Neuronal stem cell (in vitro differentiated cells): ENCODE results near the gene NPC1L1.

ENCODE experiments used
- DNase-seq: peaks from one replicate; pipeline ENCODE4 v3.0.0-alpha.2; 2013; ENCODE audit warnings: low spot score
- H2AFZ ChIP-seq: one replicate; pipeline ENCODE4 v1.6.1; 2013; ENCODE audit warnings: mild to moderate bottlenecking, low read length, inconsistent platforms
- H2AK5ac ChIP-seq: 2 replicates; pipeline ENCODE4 v1.6.1; 2013; ENCODE audit warnings: low read depth, mild to moderate bottlenecking, inconsistent platforms, low read length, moderate library complexity, mixed read lengths
- H2BK120ac ChIP-seq: 2 replicates; pipeline ENCODE4 v1.6.1; 2013; ENCODE audit warnings: low read depth, mild to moderate bottlenecking, inconsistent platforms, low read length, moderate library complexity, mixed read lengths
- H2BK12ac ChIP-seq: one replicate; pipeline ENCODE4 v1.6.1; 2013; ENCODE audit warnings: low read length, inconsistent platforms
- H2BK15ac ChIP-seq: 2 replicates; pipeline ENCODE4 v1.6.1; 2013; ENCODE audit warnings: mild to moderate bottlenecking, low read length, inconsistent platforms, mixed read lengths
- H2BK5ac ChIP-seq: one replicate; pipeline ENCODE4 v1.6.1; 2013; ENCODE audit warnings: inconsistent platforms, mild to moderate bottlenecking, low read length, moderate library complexity
- H3K14ac ChIP-seq: one replicate; pipeline ENCODE4 v1.6.1; 2013; ENCODE audit warnings: low read length, inconsistent platforms
- H3K18ac ChIP-seq: 2 replicates; pipeline ENCODE4 v1.6.1; 2013; ENCODE audit warnings: low read length, inconsistent platforms
- H3K23ac ChIP-seq: 2 replicates; pipeline ENCODE4 v1.6.1; 2013; ENCODE audit warnings: low read depth, mild to moderate bottlenecking, mixed read lengths, low read length, inconsistent platforms; ENCODE audit not compliant: poor library complexity
- H3K27ac ChIP-seq: replicated peaks from 3 replicates; pipeline ENCODE4 v1.5.1; 2013; ENCODE audit warnings: low read length, inconsistent platforms
- H3K27me3 ChIP-seq, 3 experiments: 2 replicates each; pipeline ENCODE4 v1.6.1; 2013; ENCODE audit warnings: low read length in 3 of 3, mild to moderate bottlenecking in 2 of 3, inconsistent platforms in 1 of 3, low read depth in 1 of 3, mixed read lengths in 1 of 3, moderate library complexity in 1 of 3; ENCODE audit not compliant: control insufficient read depth in 3 of 3, insufficient read depth in 3 of 3
- H3K36me3 ChIP-seq, 2 donors: replicated peaks in 1 of 2; 2 replicates each; pipeline ENCODE4 v1.6.1; 2013; ENCODE audit warnings: low read length in 2 of 2; ENCODE audit not compliant: control insufficient read depth in 2 of 2, insufficient read depth in 2 of 2
- H3K4ac ChIP-seq: 2 replicates; pipeline ENCODE4 v1.6.1; 2013; ENCODE audit warnings: inconsistent platforms, mild to moderate bottlenecking, low read length, moderate library complexity
- H3K4me1 ChIP-seq, 2 donors: 1 replicate in 1 of 2; 2 replicates in 1 of 2; pipeline ENCODE4 v1.6.1; 2013; ENCODE audit warnings: low read length in 2 of 2, low read depth in 1 of 2; ENCODE audit not compliant: control insufficient read depth in 2 of 2, insufficient read depth in 1 of 2
- H3K4me2 ChIP-seq: one replicate; pipeline ENCODE4 v1.6.1; 2013; ENCODE audit warnings: mild to moderate bottlenecking, low read length, inconsistent platforms; ENCODE audit not compliant: insufficient read depth, poor library complexity, severe bottlenecking
- H3K4me3 ChIP-seq, 2 donors: 2 replicates each; pipeline ENCODE4 v1.5.1; 2013; ENCODE audit warnings: low read length in 2 of 2, mild to moderate bottlenecking in 2 of 2, inconsistent platforms in 1 of 2, moderate library complexity in 1 of 2
- H3K79me1 ChIP-seq: one replicate; pipeline ENCODE4 v1.6.1; 2013; ENCODE audit warnings: low read depth, mild to moderate bottlenecking, inconsistent platforms, low read length, moderate library complexity
- H3K9ac ChIP-seq: one replicate; pipeline ENCODE4 v1.6.1; 2013; ENCODE audit warnings: mild to moderate bottlenecking, low read depth, low read length, inconsistent platforms; ENCODE audit not compliant: poor library complexity
- H3K9me3 ChIP-seq, 2 donors: replicated peaks in 1 of 2; 2 replicates each; pipeline versions ENCODE3 to v1.6.1; 2013; ENCODE audit warnings: low read length in 2 of 2, mild to moderate bottlenecking in 2 of 2, inconsistent platforms in 1 of 2, low read depth in 1 of 2, mixed read lengths in 1 of 2, moderate library complexity in 1 of 2; ENCODE audit not compliant: control insufficient read depth in 2 of 2, insufficient read depth in 1 of 2
- H4K8ac ChIP-seq: one replicate; pipeline ENCODE4 v1.6.1; 2013; ENCODE audit warnings: low read depth, mild to moderate bottlenecking, inconsistent platforms, low read length, moderate library complexity
- H4K91ac ChIP-seq: one replicate; pipeline ENCODE4 v1.6.1; 2013; ENCODE audit warnings: low read length, low read depth, mild to moderate bottlenecking, inconsistent platforms; ENCODE audit not compliant: poor library complexity
- WGBS, 2 donors: extraction: QIAGEN DNeasy Blood & Tissue Kit; methylation state at CpG; one replicate each; pipeline ENCODE4 v1.1.7; 2013; ENCODE audit warnings: missing lambda C conversion rate in 2 of 2, mixed read lengths in 1 of 2; ENCODE audit not compliant: insufficient read length in 2 of 2, insufficient replicate concordance in 1 of 2; ENCODE audit errors: extremely low coverage in 2 of 2; 5-methylcytosine and 5-hydroxymethylcytosine counted together

Gene NPC1L1

GRCh38 chr7:44549457-44549856 lies 8.3 kb upstream of the NPC1L1 start:
- no CpG with 5 or more reads among the region's 3 CpGs for WGBS, 2 donors
- no peak overlapping the region for H3K27ac ChIP-seq
- no peak for DNase-seq
- H3K9me3 ChIP-seq: no peaks in the 10 kb centered on the region
- no peak overlapping the region for H3K9ac ChIP-seq
- H2BK5ac ChIP-seq: no peak overlapping the region
- no peak overlapping the region for H3K4ac ChIP-seq
- H3K4me1 ChIP-seq: no peaks in the 10 kb centered on the region
- no peak overlapping the region for H3K14ac ChIP-seq
- no peak overlapping the region for H2AK5ac ChIP-seq
- no peaks in the 10 kb centered on the region for H3K79me1 ChIP-seq
- no peaks in the 10 kb centered on the region for H3K27me3 ChIP-seq
- no peak overlapping the region for H4K91ac ChIP-seq
- H3K4me3 ChIP-seq: no peak overlapping the region
- no peak overlapping the region for H3K4me2 ChIP-seq
- H3K36me3 ChIP-seq: no peaks in the 10 kb centered on the region
- no peak overlapping the region for H2BK15ac ChIP-seq
- no peak overlapping the region for H2AFZ ChIP-seq
- H2BK120ac ChIP-seq: no peak overlapping the region
- H2BK12ac ChIP-seq: no peak overlapping the region
- H4K8ac ChIP-seq: no peak overlapping the region
- no peak overlapping the region for H3K18ac ChIP-seq
- H3K23ac ChIP-seq: no peak overlapping the region

- H3K4ac ChIP-seq: no peak overlapping the region
- no peaks in the 10 kb centered on the region for H3K9me3 ChIP-seq
- no peak overlapping the region for H3K18ac ChIP-seq
- no CpG with 5 or more reads among the region's 3 CpGs for WGBS, 2 donors
- H4K91ac ChIP-seq: no peak overlapping the region
- no peak overlapping the region for H2BK12ac ChIP-seq
- H3K9ac ChIP-seq: no peak overlapping the region
- DNase-seq: no peak
- no peak overlapping the region for H3K4me2 ChIP-seq
- H2BK120ac ChIP-seq: no peak overlapping the region
- H3K23ac ChIP-seq: no peak overlapping the region
- H3K27me3 ChIP-seq: no peaks in the 10 kb centered on the region
- H3K4me1 ChIP-seq: no peaks in the 10 kb centered on the region
- H3K79me1 ChIP-seq: no peaks in the 10 kb centered on the region
- no peak overlapping the region for H3K14ac ChIP-seq
- no peak overlapping the region for H3K27ac ChIP-seq
- H2AK5ac ChIP-seq: no peak overlapping the region
- no peak overlapping the region for H2BK15ac ChIP-seq
- H2AFZ ChIP-seq: no peak overlapping the region
- no peak overlapping the region for H3K4me3 ChIP-seq
- H4K8ac ChIP-seq: no peak overlapping the region
- no peak overlapping the region for H2BK5ac ChIP-seq
- H3K36me3 ChIP-seq: no peaks in the 10 kb centered on the region
These were observed 7.8 kb upstream of the NPC1L1 start for GRCh38 chr7:44548893-44549292.

- Histone ChIP-seq H3K4ac (no peak overlapping the region), H2BK5ac (no peak overlapping the region), H3K9me3 (no peaks in the 10 kb centered on the region), H3K27me3 (no peaks in the 10 kb centered on the region), H3K27ac (no peak overlapping the region), H2BK12ac (no peak overlapping the region), H3K18ac (no peak overlapping the region), H3K4me1 (no peaks in the 10 kb centered on the region), H3K23ac (no peak overlapping the region), H2AFZ (no peak overlapping the region), H2BK120ac (no peak overlapping the region), H3K79me1 (no peaks in the 10 kb centered on the region), H3K36me3 (no peaks in the 10 kb centered on the region), H3K4me2 (no peak overlapping the region), H3K4me3 (peak overlapping the region in 1 of 2 donors; percentile 54), H3K14ac (no peak overlapping the region), H2BK15ac (no peak overlapping the region), H2AK5ac (no peak overlapping the region), H4K8ac (no peak overlapping the region), H4K91ac (no peak overlapping the region), H3K9ac (no peak overlapping the region)
- no CpG with 5 or more reads among the region's 6 CpGs for WGBS, 2 donors
- no peak for DNase-seq
These were observed 6.6 kb upstream of the NPC1L1 start for GRCh38 chr7:44547536-44548231.

GRCh38 chr7:44541876-44542610 lies 913 bp upstream of the NPC1L1 start:
- Histone ChIP-seq H4K91ac (no peak overlapping the region), H3K9ac (no peak overlapping the region), H3K79me1 (no peaks in the 10 kb centered on the region), H3K4me3 (no peak overlapping the region), H3K4me2 (no peak overlapping the region), H2AK5ac (no peak overlapping the region), H3K27me3 (peaks cover 0 to 12% (median 0%) of the 10 kb centered on the region in 3 experiments), H3K36me3 (no peaks in the 10 kb centered on the region), H3K4ac (no peak overlapping the region), H2BK12ac (no peak overlapping the region), H2AFZ (peak overlapping the region; percentile 56), H3K27ac (no peak overlapping the region), H3K14ac (no peak overlapping the region), H2BK15ac (no peak overlapping the region), H4K8ac (no peak overlapping the region), H2BK120ac (no peak overlapping the region), H3K4me1 (peaks cover 0 to 3% of the 10 kb centered on the region in 2 donors), H3K9me3 (no peaks in the 10 kb centered on the region), H3K23ac (no peak overlapping the region), H2BK5ac (no peak overlapping the region), H3K18ac (no peak overlapping the region)
- DNase-seq: no peak
- no CpG with 5 or more reads among the region's 6 CpGs for WGBS, 2 donors
